ENCODE results near the gene GREM2. TPM values are rescaled to one million over a fixed set of nuclear protein-coding genes. Genes with fewer than 3 reads are reported as not detected.

GREM2 gene
- total and polyA plus RNA-seq, 2 donors (not counting 1 experiment from before 2014, with no cell fraction given): not detected

DNA sequence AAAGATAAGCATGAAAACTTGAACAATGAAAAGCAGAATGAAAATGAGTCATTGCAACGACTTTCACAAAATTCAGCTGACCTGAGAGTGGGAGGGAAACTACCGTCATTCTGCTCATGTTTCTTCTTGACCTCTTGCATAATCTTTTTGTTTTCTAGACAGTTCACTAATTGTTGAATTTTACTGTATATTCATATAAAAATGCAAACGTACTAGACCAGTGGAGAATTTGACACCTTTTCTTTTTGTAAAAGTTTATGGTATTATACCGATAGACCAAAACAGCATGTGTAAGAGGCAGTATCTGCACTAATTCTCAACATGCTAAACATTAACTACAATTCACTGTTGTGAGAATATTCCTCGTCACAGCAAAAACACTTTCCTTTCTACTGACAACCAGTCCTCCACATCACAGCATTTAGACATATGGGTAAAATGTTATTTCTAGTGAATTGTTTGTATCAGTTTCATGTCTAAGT is 137.8 kb downstream of the GREM2 start:
- H3K4me3 Mint-ChIP-seq: no peak overlapping the region
- intact Hi-C loops (cut with micrococcal nuclease): no loop called here
- TF ChIP-seq, protein P1, sequence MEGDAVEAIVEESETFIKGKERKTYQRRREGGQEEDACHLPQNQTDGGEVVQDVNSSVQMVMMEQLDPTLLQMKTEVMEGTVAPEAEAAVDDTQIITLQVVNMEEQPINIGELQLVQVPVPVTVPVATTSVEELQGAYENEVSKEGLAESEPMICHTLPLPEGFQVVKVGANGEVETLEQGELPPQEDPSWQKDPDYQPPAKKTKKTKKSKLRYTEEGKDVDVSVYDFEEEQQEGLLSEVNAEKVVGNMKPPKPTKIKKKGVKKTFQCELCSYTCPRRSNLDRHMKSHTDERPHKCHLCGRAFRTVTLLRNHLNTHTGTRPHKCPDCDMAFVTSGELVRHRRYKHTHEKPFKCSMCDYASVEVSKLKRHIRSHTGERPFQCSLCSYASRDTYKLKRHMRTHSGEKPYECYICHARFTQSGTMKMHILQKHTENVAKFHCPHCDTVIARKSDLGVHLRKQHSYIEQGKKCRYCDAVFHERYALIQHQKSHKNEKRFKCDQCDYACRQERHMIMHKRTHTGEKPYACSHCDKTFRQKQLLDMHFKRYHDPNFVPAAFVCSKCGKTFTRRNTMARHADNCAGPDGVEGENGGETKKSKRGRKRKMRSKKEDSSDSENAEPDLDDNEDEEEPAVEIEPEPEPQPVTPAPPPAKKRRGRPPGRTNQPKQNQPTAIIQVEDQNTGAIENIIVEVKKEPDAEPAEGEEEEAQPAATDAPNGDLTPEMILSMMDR (IDR thresholded peaks at IDR 0.05): no peak
- no peak for TF ChIP-seq EZH2 (IDR thresholded peaks at IDR 0.05; ENCODE audit: borderline replicate concordance, insufficient read depth, low read depth, low read length, poor library complexity, severe bottlenecking)

DNA sequence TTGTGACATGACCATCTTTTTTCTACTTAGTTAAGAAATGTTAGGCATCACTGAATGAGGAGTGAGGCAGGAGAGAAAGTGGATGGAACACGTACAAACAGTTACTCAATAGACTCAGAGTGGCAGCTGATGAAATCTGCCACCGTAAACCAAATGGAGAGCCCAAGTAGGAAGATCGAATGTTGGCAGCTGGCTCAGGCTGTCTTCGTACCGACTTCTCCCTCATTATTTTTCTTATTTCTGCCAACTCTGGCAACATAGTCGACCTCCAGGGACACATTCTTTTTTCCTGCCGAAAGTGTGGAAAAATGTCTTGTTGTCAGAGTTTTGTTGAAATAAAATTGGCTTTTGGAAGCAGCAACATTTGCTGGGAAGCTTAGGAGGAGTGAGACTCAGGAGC is 143.3 kb downstream of the GREM2 start:
- Histone ChIP-seq H4K20me1 (ENCODE audit: control insufficient read depth, insufficient read depth, low read length, poor library complexity, severe bottlenecking) (no peaks in the 10 kb centered on the region), H3K4me1 (ENCODE audit: control insufficient read depth in 2 of 2, insufficient read depth in 2 of 2, low read length in 2 of 2) (no peaks in the 10 kb centered on the region), H3K36me3 (replicated peaks in 1 of 2; ENCODE audit: control extremely low read depth in 1 of 2, control insufficient read depth in 1 of 2, extremely low read depth in 1 of 2, insufficient read depth in 2 of 2, low read length in 1 of 2) (no peaks in the 10 kb centered on the region), H3K4me2 (replicated peaks; ENCODE audit: low read depth, low read length, poor library complexity, severe bottlenecking) (no peak overlapping the region), H3K9me3 (ENCODE audit: control extremely low read depth in 1 of 3, control insufficient read depth in 2 of 3, insufficient read depth in 1 of 3, low read length in 2 of 3) (no peaks in the 10 kb centered on the region), H2AFZ (ENCODE audit: insufficient read depth, low read depth, low read length, poor library complexity, severe bottlenecking) (no peak overlapping the region), H3K27ac (ENCODE audit: low read length in 2 of 2) (no peak overlapping the region), H3K27me3 (replicated peaks in 1 of 4; ENCODE audit: control extremely low read depth in 1 of 4, control insufficient read depth in 3 of 4, insufficient read depth in 4 of 4, low read length in 3 of 4) (no peaks in the 10 kb centered on the region), H3K79me2 (ENCODE audit: control insufficient read depth, insufficient read depth, low read length) (no peaks in the 10 kb centered on the region), H3K9ac (ENCODE audit: low read length) (no peak overlapping the region), H3K4me3 (ENCODE audit: control extremely low read depth in 1 of 5, extremely low read depth in 1 of 5, insufficient read depth in 1 of 5, low read depth in 2 of 5, low read length in 4 of 5) (no peak overlapping the region)
- DNase-seq (no peak), ATAC-seq (ENCODE audit: low read depth) (no peak)
- H3K27me3 Mint-ChIP-seq: no peaks in the 10 kb centered on the region
- H3K27ac Mint-ChIP-seq: no peak overlapping the region
- H3K4me1 Mint-ChIP-seq: no peaks in the 10 kb centered on the region
- no peaks in the 10 kb centered on the region for H3K9me3 Mint-ChIP-seq (ENCODE audit: insufficient read depth)
- no peak for TF ChIP-seq EZH2 (IDR thresholded peaks at IDR 0.05; ENCODE audit: borderline replicate concordance, insufficient read depth, low read depth, low read length, poor library complexity, severe bottlenecking)
- TF ChIP-seq, protein P1 (IDR thresholded peaks at IDR 0.05): no peak
- 79% methylated on average over 3 of the region's 7 CpGs for WGBS (ENCODE audit: insufficient coverage)
- ChIA-PET POLR2A (no interaction called here), CTCF (no interaction called here)
- intact Hi-C loops (cut with micrococcal nuclease): no loop called here
- H3K4me3 Mint-ChIP-seq: no peak overlapping the region

More for the DNA sequence above, 137.8 kb downstream of the GREM2 start:
- Histone ChIP-seq H3K4me1 (ENCODE audit: control insufficient read depth in 2 of 2, insufficient read depth in 2 of 2, low read length in 2 of 2) (no peaks in the 10 kb centered on the region), H3K27me3 (replicated peaks in 1 of 4; ENCODE audit: control extremely low read depth in 1 of 4, control insufficient read depth in 3 of 4, insufficient read depth in 4 of 4, low read length in 3 of 4) (no peaks in the 10 kb centered on the region), H3K36me3 (replicated peaks in 1 of 2; ENCODE audit: control extremely low read depth in 1 of 2, control insufficient read depth in 1 of 2, extremely low read depth in 1 of 2, insufficient read depth in 2 of 2, low read length in 1 of 2) (no peaks in the 10 kb centered on the region), H4K20me1 (ENCODE audit: control insufficient read depth, insufficient read depth, low read length, poor library complexity, severe bottlenecking) (no peaks in the 10 kb centered on the region), H3K9ac (ENCODE audit: low read length) (no peak overlapping the region), H3K79me2 (ENCODE audit: control insufficient read depth, insufficient read depth, low read length) (no peaks in the 10 kb centered on the region), H3K27ac (ENCODE audit: low read length in 2 of 2) (no peak overlapping the region), H3K4me2 (replicated peaks; ENCODE audit: low read depth, low read length, poor library complexity, severe bottlenecking) (no peak overlapping the region), H2AFZ (ENCODE audit: insufficient read depth, low read depth, low read length, poor library complexity, severe bottlenecking) (no peak overlapping the region), H3K9me3 (ENCODE audit: control extremely low read depth in 1 of 3, control insufficient read depth in 2 of 3, insufficient read depth in 1 of 3, low read length in 2 of 3) (no peaks in the 10 kb centered on the region), H3K4me3 (ENCODE audit: control extremely low read depth in 1 of 5, extremely low read depth in 1 of 5, insufficient read depth in 1 of 5, low read depth in 2 of 5, low read length in 4 of 5) (no peak overlapping the region)
- H3K4me1 Mint-ChIP-seq: no peaks in the 10 kb centered on the region
- WGBS (ENCODE audit: insufficient coverage): no CpG with 5 or more reads among the region's 5 CpGs
- H3K27me3 Mint-ChIP-seq: no peaks in the 10 kb centered on the region
- no peak for ATAC-seq (ENCODE audit: low read depth)
- POLR2A ChIA-PET: no interaction called here
- no peak overlapping the region for H3K27ac Mint-ChIP-seq
- no peak for DNase-seq
- CTCF ChIA-PET: no interaction called here
- no peaks in the 10 kb centered on the region for H3K9me3 Mint-ChIP-seq (ENCODE audit: insufficient read depth)
